HCT116 (cell line): ENCODE results near the gene IFT52. TPM values are rescaled to one million over a fixed set of nuclear protein-coding genes. Genes with fewer than 3 reads are reported as not detected.

Experiments used
- ATAC-seq: fragments of 200-7000 bp; cut with Tn5 transposase; 2 replicates; pipeline ENCODE4 v1.9.1; 2020; ENCODE audit warnings: mild to moderate bottlenecking, moderate library complexity
- BruUV-seq: library from RNA; stranded (reverse); fragments of 400-500 nt; replicated peaks from 2 replicates; lab custom pipeline; 2021; lab: Mats Ljungman, UMichigan
- CTCF ChIA-PET: fragments of 300-600 bp; sonication (Branson Sonifier 250); formaldehyde crosslinking; loops from one replicate; lab custom pipeline; 2021; ENCODE audit warnings: antibody characterized with exemption; lab: Charles Lee
- POLR2A ChIA-PET: fragments of 300-600, 350-600 bp; sonication (Branson Sonifier 250); formaldehyde crosslinking; loops from one replicate; lab custom pipeline; 2021; ENCODE audit warnings: antibody characterized with exemption; lab: Charles Lee
- RAD21 ChIA-PET, 2 experiments: fragments of 300-600 bp; sonication (Branson Sonifier 250); formaldehyde crosslinking; loops; one replicate each; lab custom pipeline; 2023; ENCODE audit warnings: low total read pairs in 2 of 2; ENCODE audit not compliant: uncharacterized antibody in 2 of 2, unreplicated experiment in 2 of 2, low non-redundant PET in 1 of 2; lab: Charles Lee
- DNase-seq: peaks from one replicate; pipeline ENCODE4 v3.0.0-alpha.2; 2010; ENCODE audit warnings: low read depth, low spot score
- H2AFZ ChIP-seq: fragments of 200-600 bp; shearing (Covaris generic), sonication (generic); 2 replicates; pipeline ENCODE4 v1.6.1; 2017; ENCODE audit warnings: low read depth, mixed run types, mixed read lengths, antibody characterized with exemption, low read length; ENCODE audit not compliant: poor library complexity, severe bottlenecking
- H3K27ac ChIP-seq: 2 replicates; pipeline ENCODE4 v1.5.1; 2012; ENCODE audit warnings: low read depth, low read length
- H3K27me3 ChIP-seq: fragments of 200-600 bp; sonication (generic); 2 replicates; pipeline ENCODE4 v1.6.1; 2016; ENCODE audit warnings: mixed run types, low read length, mixed read lengths; ENCODE audit not compliant: insufficient read depth
- H3K36me3 ChIP-seq, 2 experiments: fragments of 200-500 bp in 1 of 2; fragments of 200-600 bp in 1 of 2; sonication (Bioruptor generic) in 1 of 2; sonication (generic) in 1 of 2; 2 replicates each; pipeline versions ENCODE4 v1.5.1 to v1.6.1; 2014 to 2016; ENCODE audit warnings: low read length in 2 of 2, inconsistent platforms in 1 of 2, mixed read lengths in 1 of 2, mixed run types in 1 of 2; ENCODE audit not compliant: insufficient read depth in 2 of 2, control insufficient read depth in 1 of 2
- H3K4me1 ChIP-seq, 2 experiments: fragments of 200-600 bp in 1 of 2; sonication (generic) in 1 of 2; 2 replicates each; pipeline versions ENCODE4 v1.5.1 to v1.6.1; 2012 to 2017; ENCODE audit warnings: low read length in 2 of 2, inconsistent platforms in 1 of 2, mild to moderate bottlenecking in 1 of 2, mixed read lengths in 1 of 2, mixed run types in 1 of 2, moderate library complexity in 1 of 2; ENCODE audit not compliant: insufficient read depth in 2 of 2, control insufficient read depth in 1 of 2
- H3K4me2 ChIP-seq: fragments of 200-600 bp; sonication (generic); 2 replicates; pipeline ENCODE4 v1.6.1; 2017; ENCODE audit warnings: mixed run types, low read length, mixed read lengths
- H3K4me3 ChIP-seq, 2 experiments: fragments of 200-600 bp in 1 of 2; sonication (generic) in 1 of 2; replicated peaks in 1 of 2; 2 replicates each; pipeline ENCODE4 v1.5.1; 2011 to 2016; ENCODE audit warnings: low read length in 2 of 2, control low read depth in 1 of 2, low read depth in 1 of 2, mild to moderate bottlenecking in 1 of 2, mixed read lengths in 1 of 2, mixed run types in 1 of 2
- H3K79me2 ChIP-seq: fragments of 200-600 bp; sonication (generic); 2 replicates; pipeline ENCODE4 v1.6.1; 2017; ENCODE audit warnings: mild to moderate bottlenecking, mixed run types, low read length, moderate library complexity, mixed read lengths; ENCODE audit not compliant: insufficient read depth
- H3K9ac ChIP-seq: fragments of 200-600 bp; sonication (generic); 2 replicates; pipeline ENCODE4 v1.6.1; 2016; ENCODE audit warnings: low read length, mixed read lengths
- H3K9me2 ChIP-seq: fragments of 200-600 bp; sonication (generic), shearing (Covaris generic); 2 replicates; pipeline ENCODE4 v1.6.1; 2017; ENCODE audit warnings: mixed run types, mild to moderate bottlenecking, moderate library complexity; ENCODE audit not compliant: insufficient read depth
- H3K9me3 ChIP-seq, 2 experiments: fragments of 200-500 bp in 1 of 2; fragments of 200-600 bp in 1 of 2; sonication (Bioruptor generic) in 1 of 2; sonication (generic) in 1 of 2; 2 replicates each; pipeline ENCODE4 v1.6.1; 2014 to 2017; ENCODE audit warnings: low read length in 2 of 2, mixed read lengths in 2 of 2, inconsistent platforms in 1 of 2, low read depth in 1 of 2, mild to moderate bottlenecking in 1 of 2, mixed run types in 1 of 2, moderate library complexity in 1 of 2; ENCODE audit not compliant: control insufficient read depth in 1 of 2, insufficient read depth in 1 of 2
- H4K20me1 ChIP-seq: fragments of 200-600 bp; sonication (generic), shearing (Covaris generic); 2 replicates; pipeline ENCODE4 v1.6.1; 2017; ENCODE audit warnings: mixed run types, mild to moderate bottlenecking, moderate library complexity; ENCODE audit not compliant: insufficient read depth
- ATF3 ChIP-seq: IDR thresholded peaks from 2 replicates; pipeline ENCODE4 v1.6.1; 2012
- CBX3 ChIP-seq: IDR thresholded peaks from 2 replicates; pipeline ENCODE4 v1.6.1; 2012; ENCODE audit warnings: low read depth
- CEBPB ChIP-seq: IDR thresholded peaks from 2 replicates; pipeline ENCODE4 v1.6.1; 2012; ENCODE audit warnings: low read depth
- EGR1 ChIP-seq: IDR thresholded peaks from 2 replicates; pipeline ENCODE4 v1.6.1; 2012; ENCODE audit warnings: low read depth
- ELF1 ChIP-seq: IDR thresholded peaks from 2 replicates; pipeline ENCODE4 v1.6.1; 2012; ENCODE audit warnings: low read depth, borderline replicate concordance
- EZH2phosphoT487 ChIP-seq: fragments of 200-600 bp; IDR thresholded peaks from 2 replicates; pipeline ENCODE4 v1.6.1; 2018; ENCODE audit warnings: antibody characterized with exemption, borderline replicate concordance
- FOSL1 ChIP-seq: IDR thresholded peaks from 2 replicates; pipeline ENCODE4 v1.6.1; 2012; ENCODE audit warnings: low read depth
- POLR2A ChIP-seq: IDR thresholded peaks from 2 replicates; pipeline ENCODE4 v1.7.0; 2011; ENCODE audit warnings: borderline replicate concordance; ENCODE audit not compliant: insufficient read depth, insufficient read length; ENCODE audit errors: extremely low read depth
- POLR2AphosphoS5 ChIP-seq: IDR thresholded peaks from 2 replicates; pipeline ENCODE4 v1.6.1; 2011; ENCODE audit warnings: mild to moderate bottlenecking, low read depth, low read length, moderate library complexity
- SIN3A ChIP-seq: IDR thresholded peaks from 2 replicates; pipeline ENCODE4 v1.6.1; 2012; ENCODE audit warnings: low read depth
- SP1 ChIP-seq: IDR thresholded peaks from 2 replicates; pipeline ENCODE4 v1.6.1; 2012; ENCODE audit warnings: low read depth
- SRF ChIP-seq: IDR thresholded peaks from 2 replicates; pipeline ENCODE4 v1.6.1; 2012; ENCODE audit warnings: low read depth
- TCF7L2 ChIP-seq: IDR thresholded peaks from 2 replicates; pipeline ENCODE4 v1.7.0; 2011; ENCODE audit warnings: borderline replicate concordance, inconsistent platforms; ENCODE audit not compliant: insufficient read depth, insufficient read length; ENCODE audit errors: extremely low read depth
- YY1 ChIP-seq: IDR thresholded peaks from 2 replicates; pipeline ENCODE4 v1.6.1; 2011; ENCODE audit warnings: low read length, low read depth, moderate library complexity, mild to moderate bottlenecking; ENCODE audit not compliant: insufficient replicate concordance; ENCODE audit errors: extremely low read depth
- ZBTB33 ChIP-seq: IDR thresholded peaks from 2 replicates; pipeline ENCODE4 v1.6.1; 2011; ENCODE audit warnings: mild to moderate bottlenecking, low read length, moderate library complexity; ENCODE audit not compliant: insufficient replicate concordance; ENCODE audit errors: extremely low read depth
- ZNF274 ChIP-seq: fragments of 200-500 bp; sonication (Bioruptor generic); IDR thresholded peaks from 2 replicates; pipeline ENCODE4 v1.6.1; 2014; ENCODE audit warnings: mild to moderate bottlenecking, low read depth, low read length, inconsistent platforms
- intact Hi-C: fragments of 100-400 bp; cut with micrococcal nuclease; formaldehyde crosslinking; loops from 2 replicates; pipeline ENCODE4 v1.10.0; 2022
- total RNA-seq: library from RNA; stranded (reverse); gene quantifications from one replicate; pipeline ENCODE4 v1.2.1, GENCODE V29; 2021; ENCODE audit not compliant: unreplicated experiment
- TF ChIP-seq, protein P1 (sequence below), 3 experiments: fragments of 200-600 bp in 1 of 3; sonication (generic) in 1 of 3; IDR thresholded peaks in 2 of 3; conservative IDR thresholded peaks in 1 of 3; 2 replicates each; pipeline ENCODE4 v1.5.1; 2012 to 2017; ENCODE audit warnings: low read depth in 2 of 3, low read length in 2 of 3, antibody characterized with exemption in 1 of 3, borderline replicate concordance in 1 of 3, control low read depth in 1 of 3, mild to moderate bottlenecking in 1 of 3, mixed read lengths in 1 of 3, mixed run types in 1 of 3, moderate library complexity in 1 of 3; ENCODE audit not compliant: insufficient read depth in 1 of 3
- TF ChIP-seq, protein P2 (sequence below): IDR thresholded peaks from 2 replicates; pipeline ENCODE4 v1.6.1; 2012

The IFT52 gene
- total RNA-seq, 1 experiment from 2014 or later = 29.0 TPM

- intact Hi-C loops = no loop called here
- Histone ChIP-seq H3K9ac (peak overlapping the region; percentile 88; the same call in 1 of the 2 replicates), H3K27ac (no peak overlapping the region), H3K4me1 (peaks cover 8 to 11% of the 10 kb centered on the region in 2 experiments), H3K79me2 (no peaks in the 10 kb centered on the region), H4K20me1 (no peaks in the 10 kb centered on the region), H2AFZ (no peak overlapping the region), H3K9me2 (no peaks in the 10 kb centered on the region), H3K4me2 (peak overlapping the region; percentile 90; the same call in 1 of the 2 replicates), H3K27me3 (no peaks in the 10 kb centered on the region), H3K9me3 (no peaks in the 10 kb centered on the region), H3K4me3 (peak overlapping the region in 1 of 2 experiments; percentile 93; a peak in 1 of 4 replicates), H3K36me3 (no peaks in the 10 kb centered on the region)
- ChIA-PET POLR2A (interaction anchor here (0.7 kb wide), 1 partner anchor 36 kb away, joined by 3 read pairs; no protein-coding TSS in a partner anchor), CTCF (interaction anchor here (0.7 kb wide), 1 partner anchor 111 kb away, joined by 3 read pairs; no protein-coding TSS in a partner anchor), RAD21 (no interaction called here)
- no TSS peak for BruUV-seq
- DNase-seq = no peak
- no peak for ATAC-seq
- TF ChIP-seq CEBPB (no peak), SP1 (no peak), EGR1 (no peak), YY1 (no peak), POLR2A (no peak), FOSL1 (no peak), CBX3 (no peak), POLR2AphosphoS5 (no peak), SRF (no peak), ATF3 (no peak), ELF1 (no peak), ZBTB33 (no peak), SIN3A (no peak), EZH2phosphoT487 (no peak), ZNF274 (no peak), TCF7L2 (no peak)
- TF ChIP-seq, protein P1, sequence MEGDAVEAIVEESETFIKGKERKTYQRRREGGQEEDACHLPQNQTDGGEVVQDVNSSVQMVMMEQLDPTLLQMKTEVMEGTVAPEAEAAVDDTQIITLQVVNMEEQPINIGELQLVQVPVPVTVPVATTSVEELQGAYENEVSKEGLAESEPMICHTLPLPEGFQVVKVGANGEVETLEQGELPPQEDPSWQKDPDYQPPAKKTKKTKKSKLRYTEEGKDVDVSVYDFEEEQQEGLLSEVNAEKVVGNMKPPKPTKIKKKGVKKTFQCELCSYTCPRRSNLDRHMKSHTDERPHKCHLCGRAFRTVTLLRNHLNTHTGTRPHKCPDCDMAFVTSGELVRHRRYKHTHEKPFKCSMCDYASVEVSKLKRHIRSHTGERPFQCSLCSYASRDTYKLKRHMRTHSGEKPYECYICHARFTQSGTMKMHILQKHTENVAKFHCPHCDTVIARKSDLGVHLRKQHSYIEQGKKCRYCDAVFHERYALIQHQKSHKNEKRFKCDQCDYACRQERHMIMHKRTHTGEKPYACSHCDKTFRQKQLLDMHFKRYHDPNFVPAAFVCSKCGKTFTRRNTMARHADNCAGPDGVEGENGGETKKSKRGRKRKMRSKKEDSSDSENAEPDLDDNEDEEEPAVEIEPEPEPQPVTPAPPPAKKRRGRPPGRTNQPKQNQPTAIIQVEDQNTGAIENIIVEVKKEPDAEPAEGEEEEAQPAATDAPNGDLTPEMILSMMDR (IDR thresholded peaks at IDR 0.05 in 2 of 3, conservative IDR thresholded peaks at IDR 0.05 in 1 of 3; ENCODE audit: borderline replicate concordance in 1 of 3, insufficient read depth in 1 of 3, low read depth in 2 of 3, low read length in 2 of 3) = no peak
- TF ChIP-seq, protein P2, sequence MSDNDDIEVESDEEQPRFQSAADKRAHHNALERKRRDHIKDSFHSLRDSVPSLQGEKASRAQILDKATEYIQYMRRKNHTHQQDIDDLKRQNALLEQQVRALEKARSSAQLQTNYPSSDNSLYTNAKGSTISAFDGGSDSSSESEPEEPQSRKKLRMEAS = no peak
These were observed 65.2 kb downstream of the IFT52 start for GRCh38 chr20:43655937-43656336.
